DMS79 treated with DMSO at 0.1 percent for 48 hours (cell line): ENCODE results near the gene LY6G6C.

ENCODE experiments used
- DNase-seq: peaks from one replicate; lab custom pipeline; 2025; lab: John Stamatoyannopoulos, UW

The LY6G6C gene

DNA sequence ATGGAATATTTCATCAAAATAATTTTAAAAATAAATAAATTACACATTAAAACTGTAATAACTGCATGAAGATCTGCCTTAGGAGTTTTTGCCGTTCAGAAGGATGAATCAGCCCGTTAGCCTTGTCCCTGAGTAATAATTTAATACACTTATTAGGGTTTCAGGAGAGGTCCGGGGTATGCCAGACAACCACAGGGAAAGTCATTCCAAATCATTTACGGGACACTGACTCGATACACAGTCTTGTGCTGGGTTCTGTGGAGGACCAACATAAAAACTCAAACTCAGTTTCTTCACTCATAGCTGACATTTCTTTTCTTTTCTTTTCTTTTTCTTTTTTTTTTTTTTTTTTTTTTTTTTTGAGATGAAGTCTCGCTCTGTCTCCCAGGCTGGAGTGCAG is 15.6 kb downstream of the LY6G6C start:
- no peak for DNase-seq

GRCh38 chr6:31702819-31703716 is 18.5 kb downstream of the LY6G6C start, which contains the start of gene ABHD16A:
ABHD16A (minus strand) TSS chr6:31703324; CDS start chr6:31703281, 43 bp downstream.
- DNase-seq, result peak; percentile 94

GRCh38 chr6:31702405-31702818 is 19.1 kb downstream of the LY6G6C start:
- DNase-seq, result peak; percentile 36

- peak; percentile 66 for DNase-seq
Observed at GRCh38 chr6:31701666-31702404, 19.7 kb downstream of the LY6G6C start.

DNA sequence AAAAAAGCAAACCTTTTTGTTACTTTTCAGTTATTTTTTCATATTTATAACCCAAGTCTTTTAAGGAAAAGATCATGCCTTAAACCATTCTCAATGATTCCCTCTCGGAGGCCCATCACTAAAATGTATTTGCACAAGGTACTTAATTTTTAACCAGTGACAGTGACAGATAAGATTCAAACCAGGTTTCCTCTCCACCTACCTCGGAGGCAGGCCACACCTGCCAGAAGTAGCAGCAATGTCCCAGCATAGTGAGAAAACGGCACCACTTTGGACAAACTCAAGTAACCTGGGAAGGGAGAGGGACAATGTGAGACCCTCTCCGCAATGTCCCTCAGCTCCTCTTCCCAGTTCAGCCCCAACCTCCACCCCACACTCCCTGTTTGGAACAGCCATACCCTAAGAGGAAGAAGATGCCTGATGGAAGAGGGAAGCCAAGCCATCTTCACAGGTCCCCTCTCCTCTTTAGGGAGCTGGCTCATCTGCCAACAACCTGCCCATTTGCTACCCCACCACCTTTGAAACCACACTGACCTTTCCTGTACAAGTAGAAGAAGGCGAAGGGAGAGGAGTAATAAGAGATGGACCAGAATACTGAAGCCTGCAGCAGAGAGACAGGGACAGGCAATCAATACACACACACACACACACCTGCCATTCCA is 20.7 kb downstream of the LY6G6C start:
- DNase-seq, result no peak

- DNase-seq, result no peak
Observed at GRCh38 chr6:31697555-31697954, 24.0 kb downstream of the LY6G6C start.

DNA sequence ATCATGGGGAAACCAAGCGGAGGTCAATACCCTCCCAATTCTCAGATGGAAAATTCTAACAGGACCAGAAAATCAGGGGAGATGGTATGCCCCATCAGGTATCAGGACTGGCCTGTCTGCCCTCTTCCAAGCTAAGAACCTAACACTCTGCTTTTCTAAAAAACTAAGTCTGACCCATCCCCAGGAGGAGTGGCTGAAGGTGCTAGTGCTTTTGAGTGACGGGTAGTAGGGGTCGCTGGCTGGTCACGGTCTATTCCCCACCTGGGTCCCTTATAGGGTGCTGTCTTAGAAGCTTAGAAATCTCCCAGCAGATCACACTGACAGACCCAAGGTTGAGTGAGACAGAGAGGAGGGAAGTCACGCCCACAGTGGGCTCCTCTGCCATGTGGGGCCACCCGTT is 28.0 kb downstream of the LY6G6C start:
- no peak for DNase-seq

DNA sequence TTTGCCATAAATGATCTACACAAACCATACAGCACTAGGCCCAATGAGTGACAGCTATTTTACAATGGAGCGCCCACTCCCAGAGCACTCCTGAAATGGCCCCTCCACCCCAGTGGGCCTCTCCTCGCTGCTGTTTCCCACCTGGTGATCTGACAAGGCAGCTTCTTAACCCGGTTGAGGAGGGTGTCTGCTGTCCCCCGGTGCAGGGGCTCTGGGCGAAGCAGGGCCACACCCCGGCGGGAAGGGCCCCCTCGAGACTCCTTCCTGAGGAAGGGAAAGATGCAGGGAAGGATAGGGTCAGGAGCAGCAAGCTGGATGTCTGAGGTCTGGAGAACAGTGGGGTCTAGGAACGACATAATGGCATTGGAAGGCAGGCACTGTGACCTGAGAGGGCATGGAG is 28.7 kb downstream of the LY6G6C start:
- DNase-seq, result no peak

DNA sequence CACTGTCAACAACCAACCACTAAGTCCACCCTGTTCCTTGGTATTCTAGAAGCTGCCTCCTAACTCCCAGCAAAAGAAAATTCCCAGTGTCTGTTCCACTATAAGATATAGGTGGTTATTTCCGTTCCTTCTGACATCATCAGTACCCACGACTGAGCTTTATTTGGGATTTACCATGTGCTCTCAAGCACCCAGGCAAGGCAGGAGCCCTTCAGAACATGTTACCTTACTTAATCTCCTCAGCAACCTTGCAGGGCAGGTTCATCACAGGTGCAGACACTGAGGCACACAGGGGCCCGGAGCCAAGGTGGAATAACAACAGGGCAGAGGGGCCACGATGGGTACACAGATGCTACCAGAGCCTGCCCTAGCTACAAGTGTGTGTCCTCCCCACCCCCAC is 29.2 kb downstream of the LY6G6C start:
- no peak for DNase-seq

GRCh38 chr6:31691564-31692108 is 29.9 kb downstream of the LY6G6C start:
- DNase-seq, result no peak

DNA sequence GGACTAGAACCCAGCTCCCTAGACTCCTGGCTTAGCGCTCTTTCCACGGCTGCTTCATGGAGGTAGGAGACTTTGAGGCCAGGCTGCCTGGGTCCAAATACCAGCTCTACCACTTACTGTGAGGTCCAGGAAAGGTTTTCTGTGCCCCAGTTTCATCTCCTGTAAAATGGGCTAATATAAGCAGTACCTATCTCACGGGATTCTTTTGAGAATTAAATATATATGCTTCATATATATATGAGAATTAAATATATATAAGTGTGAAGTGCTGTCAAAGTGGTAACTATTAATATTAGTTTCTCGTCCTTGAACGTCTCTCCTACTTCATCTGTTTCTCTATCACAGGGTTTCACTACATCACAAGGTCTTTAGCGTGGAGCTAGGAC is 30.5 kb downstream of the LY6G6C start:
- no peak for DNase-seq

DNA sequence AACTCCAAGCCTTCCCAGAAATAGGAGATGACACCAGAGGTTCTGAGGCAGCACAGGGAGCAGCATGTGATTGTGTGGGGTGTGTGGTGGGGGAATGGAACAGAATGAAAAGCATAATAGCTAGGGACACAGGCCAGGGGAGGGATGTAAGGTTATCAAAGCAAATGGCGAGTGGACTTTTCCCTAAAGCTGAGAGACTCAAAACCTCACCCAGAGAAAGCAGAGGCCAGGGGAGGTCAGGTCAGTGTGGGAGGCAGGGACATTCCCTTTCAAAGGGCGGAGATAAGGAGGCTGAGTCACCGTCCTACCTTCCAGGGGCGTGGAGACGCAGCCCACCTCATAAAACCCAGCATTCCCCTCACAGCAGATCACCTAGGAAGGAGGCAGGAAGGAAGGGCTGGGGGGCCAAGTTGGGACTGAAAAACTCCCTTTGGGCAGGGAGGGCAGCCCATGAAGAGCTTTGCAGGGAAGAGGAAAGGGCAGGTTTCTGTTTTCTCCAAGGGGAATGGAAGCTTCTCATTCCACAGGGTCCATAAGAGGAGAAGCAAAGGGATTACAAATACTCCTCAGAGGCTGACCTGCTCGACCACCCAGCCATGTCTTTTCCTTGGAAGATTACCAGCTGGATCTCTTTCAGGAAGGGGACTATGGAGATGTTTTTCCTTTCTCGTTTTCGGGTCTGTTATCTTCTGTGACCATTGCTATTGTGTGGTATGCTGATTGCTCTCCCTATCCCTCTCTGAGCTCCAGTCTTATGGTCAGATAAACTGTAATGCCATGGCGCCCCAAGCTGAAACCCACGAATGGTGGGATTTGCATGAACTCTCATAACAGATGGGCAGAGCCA is 31.1 kb downstream of the LY6G6C start:
- no peak for DNase-seq

DNA sequence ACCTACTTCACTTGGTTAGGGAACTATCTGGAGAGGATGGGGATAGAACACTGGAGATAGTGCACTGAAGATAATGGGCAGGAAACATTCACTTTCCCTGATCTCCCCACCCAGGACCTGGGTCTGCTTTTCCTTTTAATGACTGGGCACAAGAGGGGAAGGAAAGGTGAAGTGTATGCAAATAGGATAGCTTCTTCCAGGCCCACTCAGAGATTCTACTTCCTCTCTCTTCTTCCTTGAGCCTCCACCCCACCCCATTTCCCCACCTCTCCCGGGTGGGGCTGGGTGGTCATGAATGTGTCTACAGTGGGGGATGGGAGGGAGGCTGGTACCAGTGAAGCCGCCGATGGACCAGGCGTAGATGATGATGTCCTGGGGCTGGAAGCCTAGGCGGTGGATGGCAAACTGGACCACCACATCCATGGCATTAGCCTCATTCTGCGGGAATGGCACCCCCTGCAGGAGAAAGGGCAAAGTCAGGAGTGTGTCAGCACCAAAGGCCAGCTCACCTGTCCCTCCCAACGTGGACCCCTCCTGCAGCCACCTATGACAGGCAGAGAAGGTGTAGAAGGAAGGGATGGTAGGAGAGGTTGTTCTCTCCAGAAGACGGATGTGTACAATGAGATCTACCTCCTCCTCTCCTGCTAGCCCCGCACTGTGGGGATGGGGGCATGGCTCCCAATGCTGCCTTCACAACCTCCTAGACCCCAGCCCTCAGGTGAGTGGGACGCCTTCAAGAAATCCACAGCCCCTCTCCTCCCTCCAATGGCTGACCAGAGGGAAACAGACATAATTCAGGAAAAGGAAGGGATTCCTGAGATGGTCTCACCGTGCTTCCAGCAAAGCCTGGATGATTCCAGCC is 32.1 kb downstream of the LY6G6C start:
- DNase-seq, result no peak

- DNase-seq, result no peak
Observed at GRCh38 chr6:31687860-31688693, 33.5 kb downstream of the LY6G6C start.

- DNase-seq, result no peak
Observed at GRCh38 chr6:31687321-31687720, 34.2 kb downstream of the LY6G6C start.

- no peak for DNase-seq
Observed at GRCh38 chr6:31686483-31686882, 35.1 kb downstream of the LY6G6C start.

- DNase-seq, result no peak
Observed at GRCh38 chr6:31683591-31683990, 38.0 kb downstream of the LY6G6C start.

DNA sequence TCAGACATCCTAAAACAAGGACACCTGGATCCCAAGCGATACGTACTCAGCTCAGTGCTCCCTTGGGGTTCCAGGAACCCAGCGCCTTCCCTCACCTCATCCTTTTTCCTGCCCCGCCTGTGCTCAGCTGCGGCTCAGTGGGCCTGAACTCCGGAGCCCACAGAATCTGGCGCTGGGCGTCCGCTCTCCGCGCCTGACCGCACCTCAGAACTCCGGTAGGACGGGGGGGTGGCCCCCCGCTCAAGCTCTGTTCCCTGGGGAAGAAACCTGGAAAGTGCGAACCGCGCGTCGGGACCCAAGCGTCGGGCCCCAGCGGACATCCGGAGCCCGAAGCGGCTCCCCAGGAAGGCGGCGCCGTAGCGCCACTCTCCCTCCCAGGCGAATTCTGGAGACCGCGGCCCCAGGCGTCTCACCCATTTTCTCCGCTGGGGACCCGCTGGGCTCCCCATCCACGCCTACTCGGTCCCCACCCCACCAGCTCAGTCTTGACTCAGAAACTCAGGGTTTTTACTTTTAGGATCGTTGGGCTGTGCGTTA is 40.3 kb downstream of the LY6G6C start:
- DNase-seq, result peak; percentile 25
